Transverse colon (tissue), 4 donors: Measurements from ENCODE around the gene HOXB5.

Experiments used
- CTCF ChIP-seq, 5 experiments: fragments of 200-600 bp in 3 of 5; fragments of 450-650 bp in 2 of 5; sonication (generic) in 3 of 5; IDR thresholded peaks; 1 replicate in 2 of 5; 2 replicates in 3 of 5; pipeline ENCODE4 v1.5.1; 2016 to 2017; ENCODE audit warnings: antibody characterized with exemption in 5 of 5, inconsistent platforms in 3 of 5, mild to moderate bottlenecking in 2 of 5, moderate library complexity in 1 of 5
- EP300 ChIP-seq: sonication (generic); formaldehyde crosslinking; IDR thresholded peaks from one replicate; pipeline ENCODE4 v1.6.1; 2017; ENCODE audit warnings: antibody characterized with exemption, low read depth
- POLR2A ChIP-seq: fragments of 450-650 bp; IDR thresholded peaks from one replicate; pipeline ENCODE4 v1.6.1; 2016; ENCODE audit warnings: antibody characterized with exemption, mild to moderate bottlenecking, moderate library complexity
- POLR2AphosphoS5 ChIP-seq, 3 donors: sonication (generic); formaldehyde crosslinking; IDR thresholded peaks; one replicate each; pipeline ENCODE4 v1.6.1; 2016; ENCODE audit warnings: antibody characterized with exemption in 3 of 3

DNA sequence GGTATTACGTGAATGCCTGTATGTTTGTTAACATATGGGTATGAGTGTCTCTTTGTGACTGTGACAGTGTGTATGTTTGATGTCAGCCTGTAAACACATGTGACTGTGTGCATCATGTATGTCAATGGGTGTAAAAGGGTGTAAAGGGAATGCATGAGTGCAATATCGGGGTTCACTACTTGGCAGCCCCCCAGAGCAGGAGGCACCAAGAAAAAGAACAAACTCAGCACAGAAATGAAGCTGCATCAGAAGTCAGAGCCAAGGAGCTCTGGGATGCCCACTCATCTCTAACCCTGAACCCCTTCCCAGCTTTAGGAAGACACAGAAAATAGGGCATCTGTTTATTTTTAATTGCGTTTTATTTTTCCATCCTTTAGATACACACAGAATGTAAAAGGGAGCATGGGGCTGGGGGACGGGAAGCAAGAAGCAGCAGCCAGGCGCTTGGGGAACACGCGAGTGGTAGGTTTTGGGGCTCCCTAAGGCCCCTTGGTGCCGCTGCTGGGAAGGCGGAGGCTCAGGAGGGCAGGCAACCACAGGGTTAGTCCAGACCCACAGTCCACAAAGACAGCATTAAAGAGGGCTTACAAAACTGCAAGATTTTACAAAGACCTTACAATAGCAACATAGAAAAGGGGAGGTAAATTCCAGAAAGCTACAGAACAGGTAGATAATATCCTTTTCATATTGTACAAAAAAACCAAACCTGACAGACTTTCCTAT lies 13.5 kb upstream of the HOXB5 start:
- no peak for TF ChIP-seq CTCF (IDR thresholded peaks at IDR 0.05)
- no peak for TF ChIP-seq POLR2A
- TF ChIP-seq EP300 = no peak
- no peak for TF ChIP-seq POLR2AphosphoS5 (IDR thresholded peaks at IDR 0.05)
